Measurements from ENCODE around the gene POLR1C. TPM values are rescaled to one million over a fixed set of nuclear protein-coding genes. Genes with fewer than 3 reads are reported as not detected.

POLR1C gene
- total RNA-seq, 4 donors from 2014 or later: 9.1 to 30.3 (median 17.6) TPM

DNA sequence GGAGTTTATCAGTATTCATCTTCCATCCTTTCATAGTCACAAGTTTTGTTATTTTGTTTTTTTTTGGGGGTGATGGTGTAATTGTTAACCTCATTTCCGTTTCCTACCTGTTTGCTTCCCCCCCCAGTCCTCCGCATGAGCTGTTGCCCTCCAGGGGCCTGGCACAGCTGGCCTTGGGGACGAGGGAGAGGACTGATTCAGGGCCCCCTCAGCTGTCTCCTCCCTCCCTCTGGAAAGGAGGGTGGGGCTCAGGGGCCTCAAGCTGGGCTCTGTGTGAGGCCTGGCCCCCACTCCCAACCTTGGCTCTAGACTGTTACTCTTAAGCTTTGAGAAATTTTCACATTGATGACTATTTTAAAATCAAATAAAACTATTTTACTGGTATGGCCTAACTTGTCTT is 10.7 kb upstream of the POLR1C start:
- H3K27ac ChIP-seq (replicated peaks in 1 of 4): peak overlapping the region in 1 of 4 donors; percentile 35
- intact Hi-C loops (cut with DNase I): loop anchor here (2.0 to 5.0 kb wide), 2 partner anchors 51 to 244 kb away; partner anchors contain the start of gene DLK2

GRCh38 chr6:43506667-43507471 is 10.0 kb upstream of the POLR1C start:
- intact Hi-C loops (cut with DNase I): loop anchor here (2.0 to 5.0 kb wide), 2 partner anchors 52 to 245 kb away; partner anchors contain the start of gene DLK2
- peaks cover 0 to 6% (median 0%) of the 10 kb centered on the region in 4 donors for H3K27me3 ChIP-seq
- H3K27ac ChIP-seq (replicated peaks in 1 of 4): peak overlapping the region in 1 of 4 donors; percentile 35
- no peaks in the 10 kb centered on the region for H3K9me3 ChIP-seq
- TF ChIP-seq CTCF (IDR thresholded peaks at IDR 0.05): peak; percentile 92 to 99 (median 95)
- TF ChIP-seq EP300 (IDR thresholded peaks at IDR 0.05): no peak
- peak in 1 of 2 donors; percentile 35 for TF ChIP-seq POLR2AphosphoS5 (IDR thresholded peaks at IDR 0.05)
- peak; percentile 94 for DNase-seq (ENCODE audit: extremely low spot score)
- H3K4me1 ChIP-seq: peaks cover 26 to 37% (median 29%) of the 10 kb centered on the region in 4 donors
- no peak overlapping the region for H3K4me3 ChIP-seq
- H3K36me3 ChIP-seq: peaks cover 34 to 51% (median 47%) of the 10 kb centered on the region in 4 donors
- 34% methylated on average over 7 of the region's 14 CpGs for WGBS

More for the DNA sequence above, 10.7 kb upstream of the POLR1C start:
- no peaks in the 10 kb centered on the region for H3K9me3 ChIP-seq
- no peak overlapping the region for H3K4me3 ChIP-seq
- 81% methylated on average over 3 of the region's 3 CpGs for WGBS
- DNase-seq (ENCODE audit: extremely low spot score): no peak
- TF ChIP-seq POLR2AphosphoS5 (IDR thresholded peaks at IDR 0.05): no peak
- no peak for TF ChIP-seq EP300 (IDR thresholded peaks at IDR 0.05)
- no peak for TF ChIP-seq CTCF (IDR thresholded peaks at IDR 0.05)
- no peak for TF ChIP-seq POLR2A (IDR thresholded peaks at IDR 0.05; ENCODE audit: low read depth)
- H3K27me3 ChIP-seq: peaks cover 0 to 6% (median 0%) of the 10 kb centered on the region in 4 donors
- peaks cover 31 to 51% (median 49%) of the 10 kb centered on the region in 4 donors for H3K36me3 ChIP-seq
- H3K4me1 ChIP-seq: peaks cover 23 to 37% (median 29%) of the 10 kb centered on the region in 4 donors

- no peak overlapping the region for H3K4me3 ChIP-seq
- H3K36me3 ChIP-seq: peaks cover 39 to 51% (median 47%) of the 10 kb centered on the region in 4 donors
- intact Hi-C loops (cut with DNase I): loop anchor here (5.0 kb wide), 1 partner anchor 246 kb away; no protein-coding TSS in a partner anchor
- DNase-seq (ENCODE audit: extremely low spot score): no peak
- H3K9me3 ChIP-seq: no peaks in the 10 kb centered on the region
- peaks cover 30 to 43% (median 39%) of the 10 kb centered on the region in 4 donors for H3K4me1 ChIP-seq
- peaks cover 0 to 6% (median 0%) of the 10 kb centered on the region in 4 donors for H3K27me3 ChIP-seq
- H3K27ac ChIP-seq (replicated peaks in 1 of 4): no peak overlapping the region
- WGBS: 70% methylated on average over 7 of the region's 8 CpGs
- no peak for TF ChIP-seq CTCF (IDR thresholded peaks at IDR 0.05)
- TF ChIP-seq EP300 (IDR thresholded peaks at IDR 0.05): no peak
- TF ChIP-seq POLR2A (IDR thresholded peaks at IDR 0.05; ENCODE audit: low read depth): no peak
- no peak for TF ChIP-seq POLR2AphosphoS5 (IDR thresholded peaks at IDR 0.05)
Observed at GRCh38 chr6:43508481-43509141, 8.3 kb upstream of the POLR1C start.

- 28% methylated on average over 21 of the region's 69 CpGs for WGBS
- peaks cover 0 to 6% (median 0%) of the 10 kb centered on the region in 4 donors for H3K27me3 ChIP-seq
- TF ChIP-seq CTCF (IDR thresholded peaks at IDR 0.05): no peak
- peak overlapping the region; percentile 54 to 70 (median 60) for H3K27ac ChIP-seq (replicated peaks in 1 of 4)
- DNase-seq (ENCODE audit: extremely low spot score): no peak
- peak overlapping the region; percentile 65 to 83 (median 73) for H3K4me3 ChIP-seq
- H3K36me3 ChIP-seq: peaks cover 45 to 51% (median 47%) of the 10 kb centered on the region in 4 donors
- peaks cover 34 to 50% (median 44%) of the 10 kb centered on the region in 4 donors for H3K4me1 ChIP-seq
- intact Hi-C loops (cut with DNase I): loop anchor here (5.0 kb wide), 1 partner anchor 247 kb away; no protein-coding TSS in a partner anchor
- H3K9me3 ChIP-seq: no peaks in the 10 kb centered on the region
Observed at GRCh38 chr6:43509142-43509983, 7.5 kb upstream of the POLR1C start.

Data from esophagus muscularis mucosa (tissue), 4 donors.